B cell (primary cell): ENCODE data around the gene KRTAP25-1. TPM values are rescaled to one million over a fixed set of nuclear protein-coding genes. Genes with fewer than 3 reads are reported as not detected.

Experiments used
- ATAC-seq: fragments of 200-7000 bp; cut with Tn5 transposase; one replicate; pipeline ENCODE4 v1.10.0; 2021; ENCODE audit warnings: low read depth, mild to moderate bottlenecking, moderate number of reproducible peaks, moderate library complexity
- CTCF ChIA-PET: fragments of 350-600 bp; sonication (Branson Sonifier 250); formaldehyde crosslinking; loops from one replicate; lab custom pipeline; 2021; ENCODE audit warnings: antibody characterized with exemption, inconsistent platforms; lab: Charles Lee
- POLR2A ChIA-PET: fragments of 350-600 bp; sonication (Branson Sonifier 250); formaldehyde crosslinking; loops from one replicate; lab custom pipeline; 2021; ENCODE audit warnings: antibody characterized with exemption; lab: Charles Lee
- DNase-seq: peaks from one replicate; pipeline ENCODE4 v3.0.0; 2013
- H2AFZ ChIP-seq: 2 replicates; pipeline ENCODE4 v1.6.1; 2012; ENCODE audit warnings: mild to moderate bottlenecking, low read depth, low read length; ENCODE audit not compliant: insufficient read depth, poor library complexity, severe bottlenecking
- H3K27ac ChIP-seq, 2 donors: 1 replicate in 1 of 2; 2 replicates in 1 of 2; pipeline ENCODE4 v1.5.1; 2012 to 2013; ENCODE audit warnings: low read length in 2 of 2, mild to moderate bottlenecking in 2 of 2, moderate library complexity in 1 of 2
- H3K27me3 ChIP-seq, 4 experiments: fragments of 200-600 bp in 1 of 4; sonication (generic) in 1 of 4; replicated peaks in 1 of 4; 1 replicate in 2 of 4; 2 replicates in 2 of 4; pipeline versions ENCODE4 v1.6.1 to v1.7.0; 2013 to 2016; ENCODE audit warnings: low read length in 3 of 4, mild to moderate bottlenecking in 2 of 4, mixed read lengths in 1 of 4, moderate library complexity in 1 of 4; ENCODE audit not compliant: insufficient read depth in 4 of 4, control insufficient read depth in 3 of 4; ENCODE audit errors: control extremely low read depth in 1 of 4
- H3K36me3 ChIP-seq, 2 experiments: replicated peaks in 1 of 2; 1 replicate in 1 of 2; 2 replicates in 1 of 2; pipeline versions ENCODE4 v1.6.1 to v1.7.1; 2013; ENCODE audit warnings: low read length in 1 of 2; ENCODE audit not compliant: insufficient read depth in 2 of 2, control insufficient read depth in 1 of 2; ENCODE audit errors: control extremely low read depth in 1 of 2, extremely low read depth in 1 of 2
- H3K4me1 ChIP-seq, 2 donors: fragments of 200-600 bp in 1 of 2; sonication (generic) in 1 of 2; 1 replicate in 1 of 2; 2 replicates in 1 of 2; pipeline versions ENCODE4 v1.5.1 to v1.6.1; 2013 to 2017; ENCODE audit warnings: low read length in 2 of 2; ENCODE audit not compliant: control insufficient read depth in 2 of 2, insufficient read depth in 2 of 2
- H3K4me2 ChIP-seq: replicated peaks from 2 replicates; pipeline ENCODE3; 2012; ENCODE audit warnings: mild to moderate bottlenecking, low read depth, low read length; ENCODE audit not compliant: poor library complexity, severe bottlenecking
- H3K4me3 ChIP-seq, 5 experiments: fragments of 200-600 bp in 1 of 5; sonication (generic) in 1 of 5; 1 replicate in 3 of 5; 2 replicates in 2 of 5; pipeline versions ENCODE4 v1.5.1 to v1.7.0; 2011 to 2016; ENCODE audit warnings: low read length in 4 of 5, mild to moderate bottlenecking in 4 of 5, low read depth in 2 of 5, control low read depth in 1 of 5, moderate library complexity in 1 of 5; ENCODE audit not compliant: insufficient read depth in 1 of 5; ENCODE audit errors: control extremely low read depth in 1 of 5, extremely low read depth in 1 of 5
- H3K79me2 ChIP-seq: fragments of 200-600 bp; sonication (generic); one replicate; pipeline ENCODE4 v1.6.0; 2016; ENCODE audit warnings: low read length; ENCODE audit not compliant: control insufficient read depth, insufficient read depth
- H3K9ac ChIP-seq: fragments of 200-600 bp; sonication (generic); 2 replicates; pipeline ENCODE4 v1.6.1; 2017; ENCODE audit warnings: mild to moderate bottlenecking, low read length, moderate library complexity
- H3K9me3 ChIP-seq, 3 donors: one replicate each; pipeline versions ENCODE4 v1.6.1 to v1.7.1; 2013; ENCODE audit warnings: low read length in 2 of 3; ENCODE audit not compliant: control insufficient read depth in 2 of 3, insufficient read depth in 1 of 3; ENCODE audit errors: control extremely low read depth in 1 of 3
- H4K20me1 ChIP-seq: 2 replicates; pipeline ENCODE4 v1.6.0; 2012; ENCODE audit warnings: mild to moderate bottlenecking, low read length; ENCODE audit not compliant: insufficient read depth, control insufficient read depth, poor library complexity, severe bottlenecking
- H3K27ac Mint-ChIP-seq: one replicate; pipeline ENCODE4 v1.8.0; 2021; ENCODE audit warnings: mixed read lengths
- H3K27me3 Mint-ChIP-seq: one replicate; pipeline ENCODE4 v1.8.0; 2021; ENCODE audit warnings: mixed read lengths
- H3K4me1 Mint-ChIP-seq: one replicate; pipeline ENCODE4 v1.8.0; 2021; ENCODE audit warnings: mixed read lengths
- H3K4me3 Mint-ChIP-seq: one replicate; pipeline ENCODE4 v1.8.0; 2021; ENCODE audit warnings: mixed read lengths
- H3K9me3 Mint-ChIP-seq: one replicate; pipeline ENCODE4 v1.8.0; 2022; ENCODE audit warnings: mixed read lengths; ENCODE audit not compliant: insufficient read depth
- EZH2 ChIP-seq: IDR thresholded peaks from 2 replicates; pipeline ENCODE4 v1.6.1; 2012; ENCODE audit warnings: borderline replicate concordance, low read depth, mild to moderate bottlenecking, moderate library complexity, low read length; ENCODE audit not compliant: insufficient read depth, poor library complexity, severe bottlenecking
- WGBS: methylation state at CpG from one replicate; pipeline ENCODE4 v1.1.5; 2013; ENCODE audit warnings: missing lambda C conversion rate; ENCODE audit not compliant: insufficient coverage; 5-methylcytosine and 5-hydroxymethylcytosine counted together
- intact Hi-C: fragments of 100-400 bp; cut with micrococcal nuclease; formaldehyde crosslinking; loops from one replicate; pipeline ENCODE4 v1.10.0; 2022
- polyA plus RNA-seq: library from polyadenylated mRNA; depleted of rRNA; stranded (reverse); fragments of >200 nt; gene quantifications from 2 replicates; pipeline ENCODE4 v1.2.3, GENCODE V29; 2012
- total RNA-seq, 2 donors: library from RNA; stranded (reverse); fragments of 120-200 nt in 1 of 2; gene quantifications; 1 replicate in 1 of 2; 2 replicates in 1 of 2; pipeline versions ENCODE4 v1.2.3 to v1.2.4, GENCODE V29; 2013 to 2022
- TF ChIP-seq, protein P1 (sequence below): fragments of 200-600 bp; IDR thresholded peaks from one replicate; pipeline ENCODE4 v1.8.0; 2022; ENCODE audit warnings: antibody characterized with exemption, mild to moderate bottlenecking

KRTAP25-1 gene
- total and polyA plus RNA-seq, 2 donors (not counting 1 experiment from before 2014, with no cell fraction given): not detected

- Histone ChIP-seq H3K79me2 (no peaks in the 10 kb centered on the region), H3K27ac (no peak overlapping the region), H3K9me3 (no peaks in the 10 kb centered on the region), H2AFZ (no peak overlapping the region), H3K4me2 (no peak overlapping the region), H3K36me3 (no peaks in the 10 kb centered on the region), H3K27me3 (no peaks in the 10 kb centered on the region), H3K4me1 (no peaks in the 10 kb centered on the region), H4K20me1 (no peaks in the 10 kb centered on the region), H3K4me3 (no peak overlapping the region), H3K9ac (no peak overlapping the region)
- Mint-ChIP-seq H3K9me3 (no peaks in the 10 kb centered on the region), H3K27ac (no peak overlapping the region), H3K4me1 (no peaks in the 10 kb centered on the region), H3K4me3 (no peak overlapping the region), H3K27me3 (no peaks in the 10 kb centered on the region)
- DNase-seq (no peak), ATAC-seq (no peak)
- ChIA-PET CTCF (no interaction called here), POLR2A (no interaction called here)
- intact Hi-C loops: no loop called here
- no peak for TF ChIP-seq EZH2
- TF ChIP-seq, protein P1, sequence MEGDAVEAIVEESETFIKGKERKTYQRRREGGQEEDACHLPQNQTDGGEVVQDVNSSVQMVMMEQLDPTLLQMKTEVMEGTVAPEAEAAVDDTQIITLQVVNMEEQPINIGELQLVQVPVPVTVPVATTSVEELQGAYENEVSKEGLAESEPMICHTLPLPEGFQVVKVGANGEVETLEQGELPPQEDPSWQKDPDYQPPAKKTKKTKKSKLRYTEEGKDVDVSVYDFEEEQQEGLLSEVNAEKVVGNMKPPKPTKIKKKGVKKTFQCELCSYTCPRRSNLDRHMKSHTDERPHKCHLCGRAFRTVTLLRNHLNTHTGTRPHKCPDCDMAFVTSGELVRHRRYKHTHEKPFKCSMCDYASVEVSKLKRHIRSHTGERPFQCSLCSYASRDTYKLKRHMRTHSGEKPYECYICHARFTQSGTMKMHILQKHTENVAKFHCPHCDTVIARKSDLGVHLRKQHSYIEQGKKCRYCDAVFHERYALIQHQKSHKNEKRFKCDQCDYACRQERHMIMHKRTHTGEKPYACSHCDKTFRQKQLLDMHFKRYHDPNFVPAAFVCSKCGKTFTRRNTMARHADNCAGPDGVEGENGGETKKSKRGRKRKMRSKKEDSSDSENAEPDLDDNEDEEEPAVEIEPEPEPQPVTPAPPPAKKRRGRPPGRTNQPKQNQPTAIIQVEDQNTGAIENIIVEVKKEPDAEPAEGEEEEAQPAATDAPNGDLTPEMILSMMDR: no peak
Measured at GRCh38 chr21:30337772-30338171, 48.5 kb upstream of the KRTAP25-1 start.

GRCh38 chr21:30337276-30337744 lies 48.0 kb upstream of the KRTAP25-1 start, which contains the start of gene KRTAP27-1:
TSS of gene KRTAP27-1 (minus strand) at chr21:30337694. CDS start at chr21:30337668, 26 bp downstream.
- H3K9me3 Mint-ChIP-seq: no peaks in the 10 kb centered on the region
- 100% methylated on average over 4 of the region's 6 CpGs for WGBS
- ChIA-PET POLR2A (no interaction called here), CTCF (no interaction called here)
- Histone ChIP-seq H4K20me1 (no peaks in the 10 kb centered on the region), H3K27ac (no peak within 1 kb of the TSS), H3K27me3 (no peaks in the 10 kb centered on the region), H3K4me3 (no peak within 1 kb of the TSS), H3K4me2 (no peak within 1 kb of the TSS), H2AFZ (no peak within 1 kb of the TSS), H3K4me1 (no peaks in the 10 kb centered on the region), H3K79me2 (no peaks in the 10 kb centered on the region), H3K36me3 (no peaks in the 10 kb centered on the region), H3K9me3 (no peaks in the 10 kb centered on the region), H3K9ac (no peak within 1 kb of the TSS)
- no peak within 1 kb of the TSS for H3K27ac Mint-ChIP-seq
- TF ChIP-seq, protein P1: no peak
- TF ChIP-seq EZH2: no peak
- H3K27me3 Mint-ChIP-seq: no peaks in the 10 kb centered on the region
- H3K4me3 Mint-ChIP-seq: no peak within 1 kb of the TSS
- no peak for DNase-seq
- intact Hi-C loops: no loop called here
- no peaks in the 10 kb centered on the region for H3K4me1 Mint-ChIP-seq
- no peak for ATAC-seq
